ENCODE measurements around the gene ITPRIP.

DNA sequence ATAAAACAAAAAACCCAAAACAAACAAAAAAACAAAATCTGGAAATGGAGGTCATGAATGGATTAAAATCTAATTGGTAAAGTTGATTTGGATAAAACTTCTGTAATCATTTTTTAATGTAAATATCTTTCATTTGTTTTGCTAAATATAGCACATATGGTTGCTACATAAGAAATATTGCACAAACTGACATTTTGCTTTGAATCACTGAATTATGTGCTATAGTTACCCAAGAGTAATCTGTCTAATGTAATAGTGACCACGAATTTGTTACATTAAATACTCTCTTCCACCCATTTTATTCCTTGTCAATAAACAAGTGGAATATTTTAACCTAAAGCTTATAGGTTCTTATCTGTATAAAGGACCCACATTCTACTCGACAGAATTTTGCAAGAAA, 21.5 kb upstream of the ITPRIP start:
- TF ChIP-seq ZNF18 (tag by site-specific recombination; IDR thresholded peaks at IDR 0.05) (no peak), SP2 (tag by site-specific recombination; IDR thresholded peaks at IDR 0.05) (no peak), ZBTB7A (tag by site-specific recombination; IDR thresholded peaks at IDR 0.05; ENCODE audit: low read depth) (no peak), ZBTB20 (tag by site-specific recombination; IDR thresholded peaks at IDR 0.05) (no peak), ZNF157 (tag by site-specific recombination; IDR thresholded peaks at IDR 0.05) (no peak), ZNF501 (tag by site-specific recombination; IDR thresholded peaks at IDR 0.05) (no peak), ZNF133 (tag by site-specific recombination; IDR thresholded peaks at IDR 0.05) (no peak), ZNF521 (tag by site-specific recombination; IDR thresholded peaks at IDR 0.05) (no peak)
- TF ChIP-seq, protein P1, sequence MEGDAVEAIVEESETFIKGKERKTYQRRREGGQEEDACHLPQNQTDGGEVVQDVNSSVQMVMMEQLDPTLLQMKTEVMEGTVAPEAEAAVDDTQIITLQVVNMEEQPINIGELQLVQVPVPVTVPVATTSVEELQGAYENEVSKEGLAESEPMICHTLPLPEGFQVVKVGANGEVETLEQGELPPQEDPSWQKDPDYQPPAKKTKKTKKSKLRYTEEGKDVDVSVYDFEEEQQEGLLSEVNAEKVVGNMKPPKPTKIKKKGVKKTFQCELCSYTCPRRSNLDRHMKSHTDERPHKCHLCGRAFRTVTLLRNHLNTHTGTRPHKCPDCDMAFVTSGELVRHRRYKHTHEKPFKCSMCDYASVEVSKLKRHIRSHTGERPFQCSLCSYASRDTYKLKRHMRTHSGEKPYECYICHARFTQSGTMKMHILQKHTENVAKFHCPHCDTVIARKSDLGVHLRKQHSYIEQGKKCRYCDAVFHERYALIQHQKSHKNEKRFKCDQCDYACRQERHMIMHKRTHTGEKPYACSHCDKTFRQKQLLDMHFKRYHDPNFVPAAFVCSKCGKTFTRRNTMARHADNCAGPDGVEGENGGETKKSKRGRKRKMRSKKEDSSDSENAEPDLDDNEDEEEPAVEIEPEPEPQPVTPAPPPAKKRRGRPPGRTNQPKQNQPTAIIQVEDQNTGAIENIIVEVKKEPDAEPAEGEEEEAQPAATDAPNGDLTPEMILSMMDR (tag by site-specific recombination; IDR thresholded peaks at IDR 0.05) = no peak
- TF ChIP-seq, protein P2, sequence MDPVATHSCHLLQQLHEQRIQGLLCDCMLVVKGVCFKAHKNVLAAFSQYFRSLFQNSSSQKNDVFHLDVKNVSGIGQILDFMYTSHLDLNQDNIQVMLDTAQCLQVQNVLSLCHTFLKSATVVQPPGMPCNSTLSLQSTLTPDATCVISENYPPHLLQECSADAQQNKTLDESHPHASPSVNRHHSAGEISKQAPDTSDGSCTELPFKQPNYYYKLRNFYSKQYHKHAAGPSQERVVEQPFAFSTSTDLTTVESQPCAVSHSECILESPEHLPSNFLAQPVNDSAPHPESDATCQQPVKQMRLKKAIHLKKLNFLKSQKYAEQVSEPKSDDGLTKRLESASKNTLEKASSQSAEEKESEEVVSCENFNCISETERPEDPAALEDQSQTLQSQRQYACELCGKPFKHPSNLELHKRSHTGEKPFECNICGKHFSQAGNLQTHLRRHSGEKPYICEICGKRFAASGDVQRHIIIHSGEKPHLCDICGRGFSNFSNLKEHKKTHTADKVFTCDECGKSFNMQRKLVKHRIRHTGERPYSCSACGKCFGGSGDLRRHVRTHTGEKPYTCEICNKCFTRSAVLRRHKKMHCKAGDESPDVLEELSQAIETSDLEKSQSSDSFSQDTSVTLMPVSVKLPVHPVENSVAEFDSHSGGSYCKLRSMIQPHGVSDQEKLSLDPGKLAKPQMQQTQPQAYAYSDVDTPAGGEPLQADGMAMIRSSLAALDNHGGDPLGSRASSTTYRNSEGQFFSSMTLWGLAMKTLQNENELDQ (tag by site-specific recombination; IDR thresholded peaks at IDR 0.05; ENCODE audit: low read depth) = no peak
